Measurements from ENCODE around the gene OR2AG2. TPM values are rescaled to one million over a fixed set of nuclear protein-coding genes. Genes with fewer than 3 reads are reported as not detected.
A peak's percentile ranks its signal among the peaks of the same experiment; 100 is the strongest.

The OR2AG2 gene
- total RNA-seq, 3 donors from 2014 or later: 0.14 to 0.49 (median 0.28) TPM

DNA sequence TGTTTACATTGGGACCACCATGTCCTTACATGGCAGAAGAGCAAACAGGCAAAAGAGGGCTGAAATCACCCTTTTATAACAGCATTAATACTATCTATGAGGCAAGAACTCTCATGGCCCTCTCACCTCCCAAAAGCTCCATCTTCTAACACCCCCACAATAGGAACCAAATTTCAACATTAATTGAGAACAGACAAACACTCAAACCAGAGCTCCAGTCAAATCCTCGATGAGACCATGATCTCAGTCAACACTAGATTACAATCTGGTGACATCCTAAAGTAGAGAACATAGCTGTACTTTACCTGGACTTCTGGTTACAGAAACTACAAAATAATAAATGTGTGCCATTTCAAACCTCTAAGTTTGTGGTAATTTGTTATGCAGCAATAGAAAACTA lies 25.1 kb downstream of the OR2AG2 start:
- TF ChIP-seq, protein P1, sequence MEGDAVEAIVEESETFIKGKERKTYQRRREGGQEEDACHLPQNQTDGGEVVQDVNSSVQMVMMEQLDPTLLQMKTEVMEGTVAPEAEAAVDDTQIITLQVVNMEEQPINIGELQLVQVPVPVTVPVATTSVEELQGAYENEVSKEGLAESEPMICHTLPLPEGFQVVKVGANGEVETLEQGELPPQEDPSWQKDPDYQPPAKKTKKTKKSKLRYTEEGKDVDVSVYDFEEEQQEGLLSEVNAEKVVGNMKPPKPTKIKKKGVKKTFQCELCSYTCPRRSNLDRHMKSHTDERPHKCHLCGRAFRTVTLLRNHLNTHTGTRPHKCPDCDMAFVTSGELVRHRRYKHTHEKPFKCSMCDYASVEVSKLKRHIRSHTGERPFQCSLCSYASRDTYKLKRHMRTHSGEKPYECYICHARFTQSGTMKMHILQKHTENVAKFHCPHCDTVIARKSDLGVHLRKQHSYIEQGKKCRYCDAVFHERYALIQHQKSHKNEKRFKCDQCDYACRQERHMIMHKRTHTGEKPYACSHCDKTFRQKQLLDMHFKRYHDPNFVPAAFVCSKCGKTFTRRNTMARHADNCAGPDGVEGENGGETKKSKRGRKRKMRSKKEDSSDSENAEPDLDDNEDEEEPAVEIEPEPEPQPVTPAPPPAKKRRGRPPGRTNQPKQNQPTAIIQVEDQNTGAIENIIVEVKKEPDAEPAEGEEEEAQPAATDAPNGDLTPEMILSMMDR (IDR thresholded peaks at IDR 0.05): no peak
- Histone ChIP-seq H3K4me3 (no peak overlapping the region), H3K36me3 (ENCODE audit: low read depth) (no peaks in the 10 kb centered on the region), H3K9me3 (no peaks in the 10 kb centered on the region), H3K4me1 (ENCODE audit: low read depth) (no peaks in the 10 kb centered on the region)
- intact Hi-C loops (cut with DNase I, micrococcal nuclease): no loop called here
- ATAC-seq (no peak), DNase-seq (no peak)

DNA sequence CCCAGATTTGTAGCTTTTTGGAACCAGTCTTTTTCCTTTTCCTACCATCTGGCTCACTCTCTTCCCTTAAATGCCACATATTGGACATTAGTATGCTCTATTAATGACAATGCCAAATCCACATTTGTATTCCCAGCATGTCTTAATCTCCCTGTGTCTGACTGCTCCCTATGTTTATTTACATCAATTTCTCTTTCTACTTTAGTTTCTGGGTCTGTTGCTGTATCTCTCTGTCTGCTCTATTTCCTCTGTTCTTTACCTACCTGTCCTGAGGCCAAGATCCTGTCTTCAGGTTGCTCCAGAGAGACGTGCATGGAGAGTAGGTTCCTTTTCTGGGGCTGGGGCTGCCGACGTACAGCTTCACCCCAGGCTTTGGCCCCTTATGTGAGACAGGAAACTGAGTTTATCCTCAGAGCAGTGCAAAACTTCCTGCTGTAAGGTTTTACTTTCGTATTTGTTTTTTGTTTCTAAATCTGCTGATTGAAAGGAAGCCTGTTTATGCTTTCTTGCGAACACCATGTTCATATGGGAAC lies 25.6 kb downstream of the OR2AG2 start:
- no peaks in the 10 kb centered on the region for H3K4me1 ChIP-seq (ENCODE audit: low read depth)
- ATAC-seq (peak; percentile 88), DNase-seq (peak; percentile 41 to 55 (median 46))
- no peaks in the 10 kb centered on the region for H3K9me3 ChIP-seq
- H3K4me3 ChIP-seq: no peak overlapping the region
- H3K36me3 ChIP-seq (ENCODE audit: low read depth): no peaks in the 10 kb centered on the region
- TF ChIP-seq, protein P1 (IDR thresholded peaks at IDR 0.05): no peak
- intact Hi-C loops (cut with DNase I, micrococcal nuclease): no loop called here

DNA sequence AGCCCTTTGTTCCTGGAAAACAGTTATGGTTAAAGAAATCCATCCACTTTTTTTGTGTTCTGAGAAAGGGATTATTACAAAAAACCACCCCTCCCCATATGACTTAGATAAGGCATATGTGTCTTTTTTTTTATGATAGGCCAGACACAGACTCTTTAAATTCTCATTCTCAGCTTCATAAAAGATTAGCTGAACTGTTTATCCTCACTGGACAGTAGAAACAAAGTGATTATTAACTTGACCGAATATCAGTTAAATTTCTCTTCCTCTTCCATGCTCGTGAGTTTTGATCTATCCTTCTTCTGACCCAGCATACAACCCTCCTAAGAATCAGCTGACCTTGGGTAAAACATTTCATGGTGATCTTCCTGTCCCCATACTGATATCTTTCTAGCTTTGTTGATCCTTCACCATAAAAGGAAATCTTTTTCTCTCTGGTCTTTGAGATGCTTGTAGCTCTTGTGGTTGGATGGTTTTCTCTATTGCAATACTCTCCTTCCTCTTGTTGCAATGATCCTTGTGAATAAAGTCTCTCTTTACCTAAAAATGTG lies 26.2 kb downstream of the OR2AG2 start:
- DNase-seq: no peak
- ATAC-seq: peak; percentile 66
- Histone ChIP-seq H3K4me1 (ENCODE audit: low read depth) (no peaks in the 10 kb centered on the region), H3K36me3 (ENCODE audit: low read depth) (no peaks in the 10 kb centered on the region), H3K4me3 (no peak overlapping the region), H3K9me3 (no peaks in the 10 kb centered on the region)
- intact Hi-C loops (cut with DNase I, micrococcal nuclease): no loop called here
- TF ChIP-seq, protein P1 (IDR thresholded peaks at IDR 0.05): no peak

DNA sequence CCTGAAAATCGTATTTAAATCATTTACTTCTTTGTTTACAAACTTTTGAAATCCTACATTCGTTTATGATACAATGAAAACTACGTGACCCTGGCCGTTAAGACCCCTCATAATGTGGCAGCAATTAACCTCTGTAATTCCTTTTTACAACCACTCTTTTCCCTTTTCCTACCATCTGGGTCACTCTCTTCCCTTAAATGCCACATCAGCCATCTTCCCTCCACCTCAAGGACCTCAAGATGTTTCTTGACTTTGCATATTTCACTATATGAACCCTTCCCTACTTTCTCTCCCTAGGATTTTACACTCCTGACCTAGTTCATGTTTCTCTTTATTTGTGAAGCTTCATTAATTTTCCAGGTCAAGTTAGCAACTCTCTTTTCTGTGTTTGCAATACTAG lies 26.8 kb downstream of the OR2AG2 start:
- H3K4me3 ChIP-seq: no peak overlapping the region
- intact Hi-C loops (cut with DNase I, micrococcal nuclease): no loop called here
- ATAC-seq: no peak

DNA sequence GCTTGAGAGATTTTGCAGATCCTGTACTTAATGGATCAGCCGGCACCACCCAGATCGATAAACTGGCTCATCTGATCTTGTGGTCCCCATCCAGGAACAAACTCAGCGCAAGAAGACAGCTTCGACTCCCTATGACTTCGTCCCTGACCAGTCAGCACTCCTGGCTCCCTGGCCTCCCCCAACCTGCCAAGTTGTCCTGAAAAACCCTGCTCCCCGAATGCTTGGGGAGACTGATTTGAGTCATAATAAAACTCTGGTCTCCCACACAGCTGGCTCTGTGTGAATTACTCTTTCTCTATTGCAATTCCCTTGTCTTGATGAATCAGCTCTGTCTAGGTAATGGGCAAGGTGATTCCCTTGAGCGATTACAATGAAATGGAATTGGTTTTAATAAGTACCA lies 29.5 kb downstream of the OR2AG2 start:
- H3K36me3 ChIP-seq (ENCODE audit: low read depth): no peaks in the 10 kb centered on the region
- no peaks in the 10 kb centered on the region for H3K9me3 ChIP-seq
- H3K4me1 ChIP-seq (ENCODE audit: low read depth): no peaks in the 10 kb centered on the region
- intact Hi-C loops (cut with DNase I, micrococcal nuclease): no loop called here
- TF ChIP-seq, protein P1 (IDR thresholded peaks at IDR 0.05): no peak
- no peak overlapping the region for H3K4me3 ChIP-seq
- ATAC-seq: no peak
- no peak for DNase-seq

More for the DNA sequence above, 26.8 kb downstream of the OR2AG2 start:
- Histone ChIP-seq H3K36me3 (ENCODE audit: low read depth) (no peaks in the 10 kb centered on the region), H3K9me3 (no peaks in the 10 kb centered on the region), H3K4me1 (ENCODE audit: low read depth) (no peaks in the 10 kb centered on the region)
- TF ChIP-seq, protein P1 (IDR thresholded peaks at IDR 0.05): no peak
- DNase-seq: no peak
